ENCODE data around the gene TMEM163. TPM values are rescaled to one million over a fixed set of nuclear protein-coding genes. Genes with fewer than 3 reads are reported as not detected.

TMEM163 gene
- total and polyA plus RNA-seq, 2 of the 13 experiments (the other 11 are each of a cell fraction or from before 2014, with no cell fraction given) = 0.05 TPM; not detected in 1

- no peak for DNase-seq (ENCODE audit: low spot score)
- H3K79me2 ChIP-seq (ENCODE audit: insufficient read depth, low read length) = no peaks in the 10 kb centered on the region
- in situ Hi-C loops (cut with HindIII; ENCODE audit: extremely low pct_ligation_motif_present, low pct_unique_long_range_greater_than_20kb) (loop anchor here (5.0 kb wide), 2 partner anchors 321 to 436 kb away; no protein-coding TSS in a partner anchor), intact Hi-C loops (cut with micrococcal nuclease; ENCODE audit: unreplicated experiment) (loop anchor here (2.0 to 10.0 kb wide), 2 partner anchors 243 to 437 kb away; no protein-coding TSS in a partner anchor)
- peaks cover 0 to 3% of the 10 kb centered on the region in 2 experiments; a peak in 3 of 5 replicates for H3K27me3 ChIP-seq (ENCODE audit: control insufficient read depth in 1 of 2, insufficient read depth in 2 of 2, low read length in 2 of 2)
- 49% methylated on average over 6 of the region's 6 CpGs for WGBS (ENCODE audit: low lambda C conversion rate)
- no peak overlapping the region for H3K9ac ChIP-seq (ENCODE audit: insufficient read depth, low read depth, low read length)
- no peaks in the 10 kb centered on the region for H3K36me3 ChIP-seq (replicated peaks in 1 of 2; ENCODE audit: control insufficient read depth in 1 of 2, insufficient read depth in 2 of 2, low read length in 2 of 2)
- ChIA-PET CTCF (ENCODE audit: low intra/inter-chr PET ratio, low total read pairs) (interaction anchor here (1.9 kb wide), 1 partner anchor 317 kb away, joined by 7 read pairs; no protein-coding TSS in a partner anchor), POLR2A (no interaction called here)
- peak; percentile 85 for TF ChIP-seq RFX5 (IDR thresholded peaks at IDR 0.05; ENCODE audit: low read depth, low read length)
- no peak for TF ChIP-seq ZNF343 (CRISPR knock-in tag; IDR thresholded peaks at IDR 0.05)
- ATAC-seq = no peak
- no peaks in the 10 kb centered on the region for H4K20me1 ChIP-seq (ENCODE audit: insufficient read depth, low read length)
- no peak overlapping the region for H2AFZ ChIP-seq (ENCODE audit: low read length)
- H3K9me3 ChIP-seq (ENCODE audit: low read length) = no peaks in the 10 kb centered on the region
- peaks cover 42% of the 10 kb centered on the region for H3K4me1 ChIP-seq (ENCODE audit: insufficient read depth, low read length)
- H3K27ac ChIP-seq (ENCODE audit: extremely low read length, insufficient read depth, low read length) = no peak overlapping the region
- no peak for FAIRE-seq
- H3K4me2 ChIP-seq (ENCODE audit: low read depth, low read length) = no peak overlapping the region
- H3K4me3 ChIP-seq (replicated peaks in 1 of 3; ENCODE audit: insufficient read depth in 1 of 3, low read depth in 2 of 3, low read length in 3 of 3) = no peak overlapping the region
- no TSS peak for BruUV-seq (replicated peaks)
These were observed 257.3 kb downstream of the TMEM163 start for GRCh38 chr2:134461511-134461910.

- ATAC-seq (peak; percentile 89), DNase-seq (ENCODE audit: low spot score) (peak; percentile 76), FAIRE-seq (peak; percentile 90)
- no peak overlapping the region for H2AFZ ChIP-seq (ENCODE audit: low read length)
- in situ Hi-C loops (cut with HindIII; ENCODE audit: extremely low pct_ligation_motif_present, low pct_unique_long_range_greater_than_20kb) = loop anchor here (5.0 kb wide), 2 partner anchors 322 to 437 kb away; no protein-coding TSS in a partner anchor
- no peaks in the 10 kb centered on the region for H4K20me1 ChIP-seq (ENCODE audit: insufficient read depth, low read length)
- peak overlapping the region; percentile 30; the same call in 1 of the 2 replicates for H3K4me2 ChIP-seq (ENCODE audit: low read depth, low read length)
- WGBS (ENCODE audit: low lambda C conversion rate) = 23% methylated on average over 7 of the region's 8 CpGs
- H3K9ac ChIP-seq (ENCODE audit: insufficient read depth, low read depth, low read length) = no peak overlapping the region
- no peaks in the 10 kb centered on the region for H3K79me2 ChIP-seq (ENCODE audit: insufficient read depth, low read length)
- intact Hi-C loops (cut with micrococcal nuclease; ENCODE audit: unreplicated experiment) = loop anchor here (1.0 to 10.0 kb wide), 3 partner anchors 244 to 438 kb away; no protein-coding TSS in a partner anchor
- no peaks in the 10 kb centered on the region for H3K9me3 ChIP-seq (ENCODE audit: low read length)
- no TSS peak for BruUV-seq (replicated peaks)
- peaks cover 0 to 1% of the 10 kb centered on the region in 2 experiments; a peak in 1 of 5 replicates for H3K36me3 ChIP-seq (replicated peaks in 1 of 2; ENCODE audit: control insufficient read depth in 1 of 2, insufficient read depth in 2 of 2, low read length in 2 of 2)
- ChIA-PET POLR2A (interaction anchor here (0.6 to 1.0 kb wide), 2 partner anchors 9 to 101 kb away, joined by 3 read pairs; no protein-coding TSS in a partner anchor), CTCF (ENCODE audit: low intra/inter-chr PET ratio, low total read pairs) (interaction anchor here (1.1 to 1.9 kb wide), 2 partner anchors 318 to 437 kb away, joined by 5 to 7 read pairs; no protein-coding TSS in a partner anchor)
- no peak overlapping the region for H3K27ac ChIP-seq (ENCODE audit: extremely low read length, insufficient read depth, low read length)
- H3K27me3 ChIP-seq (ENCODE audit: control insufficient read depth in 1 of 2, insufficient read depth in 2 of 2, low read length in 2 of 2) = peaks cover 0 to 3% of the 10 kb centered on the region in 2 experiments; a peak in 3 of 5 replicates
- no peak overlapping the region for H3K4me3 ChIP-seq (replicated peaks in 1 of 3; ENCODE audit: insufficient read depth in 1 of 3, low read depth in 2 of 3, low read length in 3 of 3)
- H3K4me1 ChIP-seq (ENCODE audit: insufficient read depth, low read length) = peaks cover 42% of the 10 kb centered on the region
- TF ChIP-seq ZBED4 (CRISPR knock-in tag; IDR thresholded peaks at IDR 0.05; ENCODE audit: borderline replicate concordance) (peak; percentile 58; the same call in 1 of the 2 replicates), TBX2 (CRISPR knock-in tag; IDR thresholded peaks at IDR 0.05; ENCODE audit: borderline replicate concordance) (no peak), ZNF224 (CRISPR knock-in tag; IDR thresholded peaks at IDR 0.05) (no peak), ZNF446 (CRISPR knock-in tag; IDR thresholded peaks at IDR 0.05) (no peak), ZNF652 (CRISPR knock-in tag; IDR thresholded peaks at IDR 0.05; ENCODE audit: borderline replicate concordance, low read depth) (no peak), ZNF713 (CRISPR knock-in tag; IDR thresholded peaks at IDR 0.05) (0 out of 2 replicates have a peak, but pooled peaks have one; percentile 30)
- TF ChIP-seq, protein P1, sequence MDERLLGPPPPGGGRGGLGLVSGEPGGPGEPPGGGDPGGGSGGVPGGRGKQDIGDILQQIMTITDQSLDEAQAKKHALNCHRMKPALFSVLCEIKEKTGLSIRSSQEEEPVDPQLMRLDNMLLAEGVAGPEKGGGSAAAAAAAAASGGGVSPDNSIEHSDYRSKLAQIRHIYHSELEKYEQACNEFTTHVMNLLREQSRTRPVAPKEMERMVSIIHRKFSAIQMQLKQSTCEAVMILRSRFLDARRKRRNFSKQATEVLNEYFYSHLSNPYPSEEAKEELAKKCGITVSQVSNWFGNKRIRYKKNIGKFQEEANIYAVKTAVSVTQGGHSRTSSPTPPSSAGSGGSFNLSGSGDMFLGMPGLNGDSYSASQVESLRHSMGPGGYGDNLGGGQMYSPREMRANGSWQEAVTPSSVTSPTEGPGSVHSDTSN (CRISPR knock-in tag; IDR thresholded peaks at IDR 0.05) = 0 out of 2 replicates have a peak, but pooled peaks have one; percentile 9
These were observed 258.2 kb downstream of the TMEM163 start for GRCh38 chr2:134460583-134460998.

All from HepG2 (cell line).